ENCODE results near the gene SNAP91. TPM values are rescaled to one million over a fixed set of nuclear protein-coding genes. Genes with fewer than 3 reads are reported as not detected.
A peak's percentile ranks its signal among the peaks of the same experiment; 100 is the strongest.

SNAP91 gene
- total RNA-seq, 1 donor = 0.36 TPM

GRCh38 chr6:83510791-83511190 is 198.1 kb downstream of the SNAP91 start:
- DNase-seq (ENCODE audit: low read depth) = no peak
- TF ChIP-seq, protein P1, sequence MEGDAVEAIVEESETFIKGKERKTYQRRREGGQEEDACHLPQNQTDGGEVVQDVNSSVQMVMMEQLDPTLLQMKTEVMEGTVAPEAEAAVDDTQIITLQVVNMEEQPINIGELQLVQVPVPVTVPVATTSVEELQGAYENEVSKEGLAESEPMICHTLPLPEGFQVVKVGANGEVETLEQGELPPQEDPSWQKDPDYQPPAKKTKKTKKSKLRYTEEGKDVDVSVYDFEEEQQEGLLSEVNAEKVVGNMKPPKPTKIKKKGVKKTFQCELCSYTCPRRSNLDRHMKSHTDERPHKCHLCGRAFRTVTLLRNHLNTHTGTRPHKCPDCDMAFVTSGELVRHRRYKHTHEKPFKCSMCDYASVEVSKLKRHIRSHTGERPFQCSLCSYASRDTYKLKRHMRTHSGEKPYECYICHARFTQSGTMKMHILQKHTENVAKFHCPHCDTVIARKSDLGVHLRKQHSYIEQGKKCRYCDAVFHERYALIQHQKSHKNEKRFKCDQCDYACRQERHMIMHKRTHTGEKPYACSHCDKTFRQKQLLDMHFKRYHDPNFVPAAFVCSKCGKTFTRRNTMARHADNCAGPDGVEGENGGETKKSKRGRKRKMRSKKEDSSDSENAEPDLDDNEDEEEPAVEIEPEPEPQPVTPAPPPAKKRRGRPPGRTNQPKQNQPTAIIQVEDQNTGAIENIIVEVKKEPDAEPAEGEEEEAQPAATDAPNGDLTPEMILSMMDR (IDR thresholded peaks at IDR 0.05; ENCODE audit: insufficient read depth, low read length) = no peak
- H3K4me3 ChIP-seq (ENCODE audit: low read depth, low read length) = no peak overlapping the region

GRCh38 chr6:83509441-83509840 is 199.5 kb downstream of the SNAP91 start:
- no peak overlapping the region for H3K4me3 ChIP-seq (ENCODE audit: low read depth, low read length)
- DNase-seq (ENCODE audit: low read depth) = peak; percentile 50
- TF ChIP-seq, protein P1 (IDR thresholded peaks at IDR 0.05; ENCODE audit: insufficient read depth, low read length) = no peak

DNA sequence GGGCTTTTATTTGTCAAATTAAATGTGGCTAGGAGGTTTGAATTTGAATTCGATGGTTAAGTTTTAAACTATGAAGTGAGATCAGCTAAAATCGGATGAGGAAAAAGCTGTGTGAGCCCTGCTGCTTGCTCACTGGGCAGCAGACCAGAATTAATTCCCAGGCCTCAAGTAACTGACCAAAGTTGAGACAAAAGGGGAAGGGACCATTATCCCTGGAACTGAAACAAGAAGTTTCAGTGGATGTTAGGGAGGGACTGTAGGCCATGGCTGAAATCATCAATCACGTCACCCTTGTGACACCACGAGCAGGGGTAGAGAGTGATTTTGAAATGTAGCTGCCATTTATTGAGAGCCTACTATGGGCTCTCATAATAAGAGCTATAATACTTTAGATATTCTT is 203.5 kb downstream of the SNAP91 start:
- no peak overlapping the region for H3K4me3 ChIP-seq (ENCODE audit: low read depth, low read length)
- DNase-seq (ENCODE audit: low read depth) = peak; percentile 28
- TF ChIP-seq, protein P1 (IDR thresholded peaks at IDR 0.05; ENCODE audit: insufficient read depth, low read length) = no peak

Other genes with a start within 250 kb of the SNAP91 start
- gene PRSS35, start 196.6 kb downstream of the SNAP91 start, total RNA-seq (ENCODE audit: low replicate concordance) = 3.5 and 4.7 TPM in 2 replicates
- not detected in 2 replicates for gene RIPPLY2, start 144.3 kb upstream of the SNAP91 start, total RNA-seq (ENCODE audit: low replicate concordance)
- gene CYB5R4, start 150.6 kb upstream of the SNAP91 start, total RNA-seq (ENCODE audit: low replicate concordance) = 2.8 and 7.2 TPM in 2 replicates